Tibial nerve (tissue), 3 donors: ENCODE data around the gene BTBD19.

Experiments used
- POLR2A ChIP-seq, 2 donors: fragments of 450-650 bp; IDR thresholded peaks; one replicate each; pipeline ENCODE4 v1.6.1; 2017; ENCODE audit warnings: antibody characterized with exemption in 2 of 2, mild to moderate bottlenecking in 2 of 2, moderate library complexity in 2 of 2
- TF ChIP-seq, protein P1 (sequence below), 5 experiments: fragments of 200-600 bp in 3 of 5; fragments of 450-650 bp in 2 of 5; sonication (generic) in 3 of 5; IDR thresholded peaks; one replicate each; pipeline ENCODE4 v1.5.1; 2016 to 2019; ENCODE audit warnings: antibody characterized with exemption in 5 of 5, mild to moderate bottlenecking in 3 of 5, moderate library complexity in 2 of 5

DNA sequence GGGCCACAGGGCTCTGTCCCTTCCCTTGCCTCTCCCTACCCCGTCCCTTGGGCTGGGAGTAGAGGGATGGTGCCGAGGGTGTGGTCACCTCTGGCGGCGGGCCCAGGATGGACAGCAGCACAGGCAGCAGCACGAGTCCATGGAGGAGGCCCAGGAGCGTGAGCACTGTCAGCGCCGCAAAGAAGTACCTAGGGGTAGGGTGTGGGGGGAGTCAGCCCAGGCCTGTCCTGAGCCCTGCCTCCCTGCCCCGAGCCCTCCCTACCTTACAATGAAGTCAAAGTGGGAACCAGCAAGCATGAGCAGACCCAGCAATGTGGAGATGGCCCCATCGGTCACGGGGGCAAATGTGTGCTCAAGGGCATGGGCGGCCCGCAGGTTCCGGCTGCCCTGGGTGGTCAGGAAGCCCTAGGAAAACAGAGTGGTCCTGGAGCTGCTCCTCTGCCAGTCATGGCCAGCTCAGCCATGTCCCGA lies 14.7 kb downstream of the BTBD19 start:
- TF ChIP-seq, protein P1, sequence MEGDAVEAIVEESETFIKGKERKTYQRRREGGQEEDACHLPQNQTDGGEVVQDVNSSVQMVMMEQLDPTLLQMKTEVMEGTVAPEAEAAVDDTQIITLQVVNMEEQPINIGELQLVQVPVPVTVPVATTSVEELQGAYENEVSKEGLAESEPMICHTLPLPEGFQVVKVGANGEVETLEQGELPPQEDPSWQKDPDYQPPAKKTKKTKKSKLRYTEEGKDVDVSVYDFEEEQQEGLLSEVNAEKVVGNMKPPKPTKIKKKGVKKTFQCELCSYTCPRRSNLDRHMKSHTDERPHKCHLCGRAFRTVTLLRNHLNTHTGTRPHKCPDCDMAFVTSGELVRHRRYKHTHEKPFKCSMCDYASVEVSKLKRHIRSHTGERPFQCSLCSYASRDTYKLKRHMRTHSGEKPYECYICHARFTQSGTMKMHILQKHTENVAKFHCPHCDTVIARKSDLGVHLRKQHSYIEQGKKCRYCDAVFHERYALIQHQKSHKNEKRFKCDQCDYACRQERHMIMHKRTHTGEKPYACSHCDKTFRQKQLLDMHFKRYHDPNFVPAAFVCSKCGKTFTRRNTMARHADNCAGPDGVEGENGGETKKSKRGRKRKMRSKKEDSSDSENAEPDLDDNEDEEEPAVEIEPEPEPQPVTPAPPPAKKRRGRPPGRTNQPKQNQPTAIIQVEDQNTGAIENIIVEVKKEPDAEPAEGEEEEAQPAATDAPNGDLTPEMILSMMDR (IDR thresholded peaks at IDR 0.05), result no peak
- TF ChIP-seq POLR2A (IDR thresholded peaks at IDR 0.05), result no peak
